BE2C (cell line): ENCODE results near the gene COL18A1.
A peak's percentile ranks its signal among the peaks of the same experiment; 100 is the strongest.

Source experiments
- DNase-seq: peaks from one replicate; pipeline ENCODE4 v3.0.0-alpha.2; 2020
- H3K27me3 ChIP-seq: fragments of 250-450 bp; sonication (Bioruptor Pico); 2 replicates; pipeline ENCODE4 v1.5.1; 2020; ENCODE audit warnings: mild to moderate bottlenecking
- H3K36me3 ChIP-seq: fragments of 250-450 bp; sonication (Bioruptor Pico); 2 replicates; pipeline ENCODE4 v1.5.1; 2020; ENCODE audit warnings: mild to moderate bottlenecking
- H3K4me1 ChIP-seq: fragments of 250-450 bp; sonication (Bioruptor Pico); 2 replicates; pipeline ENCODE4 v1.5.1; 2020
- H3K4me3 ChIP-seq: 2 replicates; pipeline ENCODE4 v1.5.1; 2011; ENCODE audit warnings: low read depth, low read length
- H3K9me3 ChIP-seq: fragments of 250-450 bp; sonication (Bioruptor Pico); 2 replicates; pipeline ENCODE4 v1.5.1; 2020
- CTCF ChIP-seq: IDR thresholded peaks from 2 replicates; pipeline ENCODE4 v1.5.1; 2012; ENCODE audit warnings: mild to moderate bottlenecking, low read depth, low read length

The COL18A1 gene

GRCh38 chr21:45384656-45385548, 20.1 kb upstream of the COL18A1 start:
- Histone ChIP-seq H3K27me3 (no peaks in the 10 kb centered on the region), H3K4me3 (no peak overlapping the region), H3K36me3 (no peaks in the 10 kb centered on the region), H3K4me1 (no peaks in the 10 kb centered on the region; the same call in 1 of the 2 replicates), H3K9me3 (0 out of 2 replicates have a peak, but pooled peaks cover 2% of the 10 kb centered on the region)
- TF ChIP-seq CTCF, result no peak
- peak; percentile 6 for DNase-seq

- peak; percentile 2 for DNase-seq
- Histone ChIP-seq H3K4me3 (no peak overlapping the region), H3K36me3 (no peaks in the 10 kb centered on the region), H3K4me1 (no peaks in the 10 kb centered on the region; the same call in 1 of the 2 replicates), H3K9me3 (0 out of 2 replicates have a peak, but pooled peaks cover 2% of the 10 kb centered on the region), H3K27me3 (no peaks in the 10 kb centered on the region)
- TF ChIP-seq CTCF, result no peak
Observed at GRCh38 chr21:45385549-45386050, 19.4 kb upstream of the COL18A1 start.

- Histone ChIP-seq H3K4me1 (no peaks in the 10 kb centered on the region; the same call in 1 of the 2 replicates), H3K9me3 (0 out of 2 replicates have a peak, but pooled peaks cover 2% of the 10 kb centered on the region), H3K27me3 (no peaks in the 10 kb centered on the region), H3K4me3 (no peak overlapping the region), H3K36me3 (no peaks in the 10 kb centered on the region)
- peak; percentile 3 for DNase-seq
- TF ChIP-seq CTCF, result no peak
Observed at GRCh38 chr21:45386336-45386727, 18.6 kb upstream of the COL18A1 start.

DNA sequence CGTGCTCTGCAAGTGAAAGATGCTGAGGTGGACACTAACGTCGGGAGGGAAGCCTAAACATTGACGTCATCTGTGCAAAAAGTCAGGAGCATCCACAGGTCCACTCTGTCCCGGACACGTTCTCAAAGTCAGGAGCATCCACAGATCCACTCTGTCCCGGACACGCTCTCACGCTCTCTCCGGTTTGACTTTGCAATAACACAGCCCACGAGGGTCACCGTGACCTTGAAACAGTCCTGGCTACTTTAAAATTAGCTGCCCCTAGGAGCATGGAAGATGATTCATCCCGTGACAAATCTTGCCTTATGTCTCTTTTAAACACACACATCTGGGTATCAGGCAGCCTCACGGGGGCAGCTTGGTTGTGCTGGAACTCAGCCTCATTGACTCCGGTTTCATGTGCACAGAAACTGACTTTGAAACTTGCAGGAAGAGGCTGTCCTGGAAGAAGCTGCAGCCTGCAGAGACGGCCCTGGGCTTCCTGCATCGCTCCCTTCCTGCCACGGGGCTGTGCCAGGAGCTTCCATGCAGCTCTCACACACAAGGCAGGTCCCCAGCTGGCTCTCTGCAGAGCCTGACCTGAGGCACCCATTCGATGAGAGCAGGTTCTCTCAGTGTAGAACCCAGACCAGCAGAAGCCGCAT, 18.1 kb upstream of the COL18A1 start:
- H3K4me1 ChIP-seq, result no peaks in the 10 kb centered on the region; the same call in 1 of the 2 replicates
- peak; percentile 34 for DNase-seq
- H3K36me3 ChIP-seq, result no peaks in the 10 kb centered on the region
- H3K27me3 ChIP-seq, result no peaks in the 10 kb centered on the region
- no peak overlapping the region for H3K4me3 ChIP-seq
- no peak for TF ChIP-seq CTCF
- H3K9me3 ChIP-seq, result 0 out of 2 replicates have a peak, but pooled peaks cover 2% of the 10 kb centered on the region

GRCh38 chr21:45387506-45387905, 17.5 kb upstream of the COL18A1 start:
- Histone ChIP-seq H3K27me3 (no peaks in the 10 kb centered on the region), H3K36me3 (no peaks in the 10 kb centered on the region), H3K4me3 (no peak overlapping the region), H3K9me3 (0 out of 2 replicates have a peak, but pooled peaks cover 2% of the 10 kb centered on the region), H3K4me1 (no peaks in the 10 kb centered on the region; the same call in 1 of the 2 replicates)
- DNase-seq, result no peak
- no peak for TF ChIP-seq CTCF
